Stimulated activated CD4-positive, alpha-beta T cell treated with anti-CD3 and anti-CD28 coated beads, TNF-alpha, amount 100 ng/mL, for 1 hour (primary cell): ENCODE measurements around the gene C2orf66.

Experiments used
- DNase-seq, 3 donors: peaks; one replicate each; pipeline ENCODE4 v3.0.0-alpha.2; 2020; ENCODE audit warnings: low read depth in 3 of 3, low spot score in 1 of 3

Gene C2orf66

GRCh38 chr2:196809260-196809659 lies at the start of gene C2orf66:
C2orf66 (minus strand) TSS chr2:196809355; CDS start chr2:196809336, 19 bp downstream.
- no peak for DNase-seq

DNA sequence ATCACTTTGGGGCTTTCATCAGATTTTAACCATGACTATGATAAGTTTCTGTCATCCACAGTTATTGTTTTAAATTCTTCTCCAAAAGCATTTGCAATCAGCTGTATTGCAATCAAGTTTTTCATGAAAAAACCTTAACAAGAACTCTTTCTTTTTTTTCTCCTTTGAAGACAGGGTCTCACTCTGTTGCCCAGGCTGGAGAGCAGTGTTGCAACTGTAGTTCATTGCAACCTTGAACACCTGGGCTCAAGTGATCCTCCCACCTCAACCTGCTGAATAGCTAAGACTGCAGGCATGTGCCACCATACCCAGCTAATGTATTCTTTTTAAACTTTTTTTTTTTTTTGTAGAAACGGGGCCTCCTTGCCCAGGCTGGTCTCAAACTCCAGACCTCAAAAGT lies 45.5 kb upstream of the C2orf66 start:
- DNase-seq, result no peak

GRCh38 chr2:196853301-196854087 lies 44.3 kb upstream of the C2orf66 start:
- DNase-seq, result no peak

- no peak for DNase-seq
These were observed 41.9 kb upstream of the C2orf66 start for GRCh38 chr2:196851088-196851487.

DNA sequence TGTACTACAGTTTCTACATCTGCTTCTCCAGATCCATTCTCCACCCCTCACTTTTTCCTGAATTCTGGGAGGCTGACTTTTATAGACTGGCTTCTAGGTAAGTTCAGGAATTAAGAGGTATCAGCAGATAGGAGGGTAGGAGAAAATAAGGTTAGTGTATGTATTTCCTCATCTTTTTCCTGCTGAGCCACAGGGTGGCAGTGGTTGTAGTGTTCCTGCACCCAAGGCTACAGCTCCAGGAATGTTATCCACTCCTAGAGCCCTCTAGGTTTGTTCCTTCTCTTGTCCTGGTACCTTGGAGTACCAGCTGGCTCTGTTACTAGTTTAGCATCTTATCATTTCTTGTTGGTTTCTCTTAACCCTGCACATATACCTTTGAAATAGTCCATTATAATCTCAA lies 40.7 kb upstream of the C2orf66 start:
- DNase-seq, result no peak

DNA sequence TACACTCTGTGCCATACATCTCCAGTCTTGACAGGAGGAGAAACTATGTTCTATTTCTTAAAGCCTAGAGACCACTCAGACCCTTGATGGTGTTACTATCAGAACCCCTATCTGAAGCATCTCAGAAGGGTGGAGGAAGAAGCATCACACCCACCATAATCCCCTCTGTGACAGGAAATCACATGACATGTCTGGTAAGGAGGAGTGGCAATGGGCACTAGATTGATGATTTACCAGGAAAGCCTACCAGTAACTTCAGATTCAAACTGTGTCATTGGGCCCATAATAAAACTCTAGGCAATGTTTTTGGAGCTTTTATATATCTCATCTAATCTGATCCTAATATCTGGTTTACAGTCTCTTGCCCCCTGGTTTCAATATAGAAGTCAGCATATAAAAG lies 37.1 kb upstream of the C2orf66 start:
- no peak for DNase-seq

DNA sequence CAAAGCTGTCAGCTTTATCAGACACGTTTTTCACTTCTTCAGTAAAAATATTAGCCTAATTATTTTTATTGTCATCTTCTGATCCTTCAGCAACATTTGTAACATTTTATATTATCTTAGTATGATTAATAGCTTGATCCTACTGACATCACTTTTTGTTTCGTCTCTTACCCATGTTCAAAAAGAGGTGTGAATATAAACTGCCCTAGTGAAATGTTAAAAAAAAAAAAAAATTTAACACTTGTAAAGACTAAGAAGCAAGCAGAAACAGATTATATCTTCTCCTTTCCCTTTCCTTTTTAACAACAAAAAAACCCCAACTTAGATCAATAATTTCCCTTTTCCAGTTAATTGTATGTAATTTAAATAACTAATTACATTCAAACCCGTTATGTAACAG lies 36.2 kb upstream of the C2orf66 start:
- DNase-seq, result no peak

DNA sequence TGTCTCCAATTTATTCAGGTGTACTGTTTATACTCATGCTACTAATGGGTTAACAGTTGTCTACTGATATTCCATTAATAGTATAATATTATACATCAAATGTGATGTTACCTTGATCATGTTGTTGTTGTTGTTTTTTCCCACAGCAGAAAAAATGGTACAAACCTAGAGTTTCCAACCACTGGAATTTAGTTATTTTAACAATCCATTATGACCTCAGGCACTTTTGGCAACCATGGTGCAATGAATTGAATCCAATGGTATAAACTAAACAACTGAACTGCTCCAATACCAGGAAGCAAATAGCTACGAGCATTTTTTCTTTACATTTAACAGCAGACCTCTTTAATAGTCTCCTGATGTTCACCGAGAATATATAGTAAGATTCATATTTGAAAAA lies 31.0 kb upstream of the C2orf66 start:
- DNase-seq, result no peak

DNA sequence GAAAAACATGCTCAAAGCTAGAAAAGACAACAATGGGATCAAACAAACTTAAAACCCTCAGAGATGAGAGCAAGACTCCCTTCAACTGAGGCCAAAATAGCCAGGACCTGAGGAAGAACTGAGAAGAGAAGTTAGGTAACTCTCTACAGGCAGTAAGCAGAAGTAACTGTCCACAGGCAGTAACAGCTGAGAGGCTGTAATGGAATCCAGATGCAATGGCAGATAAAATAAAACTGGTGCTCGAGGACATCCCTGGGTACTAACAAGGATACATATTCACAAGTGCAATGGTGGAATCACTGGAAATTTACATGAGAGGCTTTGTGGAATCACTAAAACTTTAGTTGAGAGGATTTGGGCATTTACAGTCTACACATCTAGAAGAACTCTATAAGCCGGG lies 30.4 kb upstream of the C2orf66 start:
- DNase-seq, result no peak

DNA sequence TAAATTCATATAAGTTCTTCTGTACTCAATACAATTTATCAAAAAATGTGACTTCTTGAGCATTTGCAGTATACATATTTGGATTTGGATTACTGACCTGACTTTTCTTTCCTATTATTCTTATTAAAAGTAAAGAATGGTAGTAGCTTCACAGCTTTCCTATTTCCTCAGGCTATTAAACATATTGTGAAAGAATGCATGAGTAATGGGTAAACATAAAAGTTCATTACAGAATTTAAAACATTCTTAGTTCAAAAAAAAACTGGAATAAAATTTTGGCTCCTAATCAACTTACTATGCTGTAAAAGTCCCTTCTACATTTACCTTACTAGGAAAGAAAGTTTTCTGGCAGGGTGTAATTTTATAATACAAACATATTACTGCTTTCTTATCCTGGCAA lies 27.3 kb upstream of the C2orf66 start:
- DNase-seq, result no peak

DNA sequence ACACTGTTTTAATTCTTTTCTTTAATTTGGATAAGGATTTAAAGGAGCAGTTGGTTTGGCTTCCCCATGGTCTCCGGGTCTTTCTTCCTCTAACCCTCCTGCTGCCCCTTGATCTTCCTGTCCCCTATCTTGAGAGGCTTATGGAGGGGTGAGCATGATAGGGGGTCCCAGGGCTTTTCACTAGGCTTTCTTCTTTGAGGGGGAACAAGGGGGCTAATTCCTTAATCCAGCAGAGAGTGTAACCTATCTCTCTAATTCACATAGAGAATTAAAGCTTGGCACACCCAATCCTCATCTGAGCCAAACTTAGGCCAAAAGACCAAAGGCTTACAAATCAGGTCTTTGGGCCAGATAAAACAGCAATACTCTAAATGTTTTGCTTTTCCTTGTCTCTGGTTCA lies 21.5 kb upstream of the C2orf66 start:
- DNase-seq, result no peak

- no peak for DNase-seq
These were observed 18.2 kb upstream of the C2orf66 start for GRCh38 chr2:196827356-196827755.

GRCh38 chr2:196823750-196824522 lies 14.8 kb upstream of the C2orf66 start:
- DNase-seq, result no peak

DNA sequence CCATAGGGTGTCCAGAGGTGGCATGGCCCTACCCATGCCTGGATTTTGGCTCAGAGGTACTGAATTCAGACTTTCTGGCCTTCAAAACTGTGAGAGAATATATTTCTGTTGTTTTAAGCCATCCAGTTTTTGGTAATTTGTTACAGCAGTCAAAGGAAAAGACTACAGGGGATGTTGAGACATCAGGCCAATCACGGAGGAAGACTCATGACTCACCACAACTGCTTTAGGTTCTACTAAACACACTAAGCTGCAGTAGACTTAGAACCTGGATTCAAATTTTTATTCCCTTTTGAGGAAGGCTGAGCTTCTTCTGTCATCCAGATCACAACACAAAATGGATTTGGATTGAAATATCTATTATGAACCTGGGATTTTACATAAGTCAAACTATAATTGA lies 12.0 kb upstream of the C2orf66 start:
- DNase-seq, result no peak

DNA sequence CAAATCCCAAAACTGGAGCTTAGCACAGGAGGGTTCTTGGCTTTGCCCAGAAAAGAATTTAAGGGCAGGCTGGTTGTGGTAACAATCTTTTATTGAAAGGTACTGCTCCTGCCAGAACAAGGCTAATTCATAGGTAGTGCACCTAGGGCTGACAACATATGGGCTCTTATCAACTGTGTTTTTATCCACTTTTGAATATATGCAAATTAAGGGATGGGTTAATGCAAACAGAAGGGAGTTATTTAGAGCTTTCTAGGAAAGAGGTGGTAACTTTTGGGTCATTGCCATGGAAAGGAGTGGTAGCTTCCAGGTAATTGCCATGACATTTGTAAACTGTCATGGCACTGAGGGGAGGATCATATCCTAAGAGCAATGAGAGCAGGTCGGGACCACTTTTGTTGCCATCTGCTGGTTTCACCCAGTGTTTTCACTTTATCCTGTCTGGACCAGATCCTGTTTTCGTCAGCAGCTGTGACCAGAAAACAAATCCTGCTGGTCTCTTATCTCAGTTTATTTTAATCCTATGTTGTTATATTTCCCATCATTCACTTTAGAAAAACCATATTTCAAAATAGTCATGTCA lies 981 bp downstream of the C2orf66 start:
- no peak for DNase-seq

GRCh38 chr2:196804381-196804780 lies 4.8 kb downstream of the C2orf66 start:
- DNase-seq, result no peak

GRCh38 chr2:196802401-196802800 lies 6.8 kb downstream of the C2orf66 start:
- DNase-seq, result no peak

DNA sequence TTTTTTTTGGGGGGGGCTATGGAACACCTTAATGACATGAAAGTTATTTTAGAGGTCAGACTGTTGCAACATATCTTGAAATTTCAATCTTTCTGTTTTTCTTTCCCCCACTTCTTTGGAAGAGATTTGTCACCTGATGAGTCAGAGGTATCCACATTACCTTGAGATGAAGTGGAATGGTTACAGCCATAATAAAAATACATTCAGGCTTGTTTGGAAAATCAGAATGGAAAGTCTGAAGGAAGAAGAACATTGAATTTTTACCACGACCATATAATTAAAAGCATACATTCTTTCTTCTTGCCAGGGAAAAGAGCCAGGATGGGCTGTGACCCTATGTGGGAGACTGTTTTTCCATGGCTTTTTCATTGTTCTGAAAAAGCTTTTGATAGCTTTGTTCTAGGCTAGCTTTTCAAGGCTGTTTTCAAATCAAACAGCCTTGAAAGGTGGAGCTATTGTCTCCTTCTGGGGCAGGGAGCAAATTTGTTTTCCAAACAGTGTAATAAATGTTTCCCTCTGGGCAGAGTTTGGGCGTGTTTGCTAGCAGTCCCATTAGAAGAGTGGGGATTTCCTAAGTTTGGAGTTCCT lies 7.4 kb downstream of the C2orf66 start:
- DNase-seq, result no peak

- no peak for DNase-seq
These were observed 10.2 kb downstream of the C2orf66 start for GRCh38 chr2:196798980-196799379.

GRCh38 chr2:196792865-196793264 lies 16.3 kb downstream of the C2orf66 start:
- DNase-seq, result no peak

DNA sequence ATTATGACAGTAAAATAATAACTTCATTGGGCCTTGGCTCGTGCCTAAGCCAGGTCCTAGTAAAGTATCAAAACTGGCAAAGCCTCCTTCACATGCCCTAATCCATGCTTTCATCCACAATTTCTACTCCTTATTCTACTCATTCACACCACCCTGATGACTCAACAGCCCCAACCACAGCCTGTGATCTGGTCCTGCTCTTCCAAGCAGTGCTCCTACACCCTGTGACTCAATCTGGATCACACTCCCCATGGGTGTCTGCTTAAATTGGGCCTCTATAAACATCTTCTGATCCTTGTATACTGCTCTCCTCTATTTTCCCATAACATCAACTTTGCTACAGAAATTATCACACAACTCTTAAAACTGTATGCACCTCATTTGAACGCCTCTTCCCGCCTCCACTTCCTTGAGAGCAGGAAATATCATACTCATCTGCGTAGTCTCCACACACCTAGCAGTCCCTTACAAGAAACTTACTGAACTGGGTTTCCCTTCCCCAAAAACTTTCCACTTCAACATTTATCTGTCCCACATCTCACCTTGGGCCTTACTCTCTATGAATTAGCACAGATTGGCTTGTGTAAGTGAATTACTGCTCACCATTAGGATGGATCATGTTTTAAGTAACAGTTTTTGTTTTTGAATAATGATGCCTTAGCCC lies 25.6 kb downstream of the C2orf66 start:
- DNase-seq, result no peak
